A549 treated with Mapracorat at 1 μM for 4 hours (cell line): Measurements from ENCODE around the gene ASB5. TPM values are rescaled to one million over a fixed set of nuclear protein-coding genes. Genes with fewer than 3 reads are reported as not detected.

Experiments
- total RNA-seq: library from RNA; stranded (reverse); fragments of 200-300 nt; extraction: Qiagen RNA extraction; gene quantifications from 5 replicates; pipeline ENCODE4 v1.2.3, GENCODE V29; 2022

The ASB5 gene, protein sequence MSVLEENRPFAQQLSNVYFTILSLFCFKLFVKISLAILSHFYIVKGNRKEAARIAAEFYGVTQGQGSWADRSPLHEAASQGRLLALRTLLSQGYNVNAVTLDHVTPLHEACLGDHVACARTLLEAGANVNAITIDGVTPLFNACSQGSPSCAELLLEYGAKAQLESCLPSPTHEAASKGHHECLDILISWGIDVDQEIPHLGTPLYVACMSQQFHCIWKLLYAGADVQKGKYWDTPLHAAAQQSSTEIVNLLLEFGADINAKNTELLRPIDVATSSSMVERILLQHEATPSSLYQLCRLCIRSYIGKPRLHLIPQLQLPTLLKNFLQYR
- 0.13 to 0.23 TPM in 2 of 5 replicates, not detected in the others for total RNA-seq

GRCh38 chr4:176268963-176269362, at the start of gene ASB5:
Gene ASB5, minus strand, starts transcription at chr4:176269222. Its CDS starts 114 bp downstream, at chr4:176269108.

DNA sequence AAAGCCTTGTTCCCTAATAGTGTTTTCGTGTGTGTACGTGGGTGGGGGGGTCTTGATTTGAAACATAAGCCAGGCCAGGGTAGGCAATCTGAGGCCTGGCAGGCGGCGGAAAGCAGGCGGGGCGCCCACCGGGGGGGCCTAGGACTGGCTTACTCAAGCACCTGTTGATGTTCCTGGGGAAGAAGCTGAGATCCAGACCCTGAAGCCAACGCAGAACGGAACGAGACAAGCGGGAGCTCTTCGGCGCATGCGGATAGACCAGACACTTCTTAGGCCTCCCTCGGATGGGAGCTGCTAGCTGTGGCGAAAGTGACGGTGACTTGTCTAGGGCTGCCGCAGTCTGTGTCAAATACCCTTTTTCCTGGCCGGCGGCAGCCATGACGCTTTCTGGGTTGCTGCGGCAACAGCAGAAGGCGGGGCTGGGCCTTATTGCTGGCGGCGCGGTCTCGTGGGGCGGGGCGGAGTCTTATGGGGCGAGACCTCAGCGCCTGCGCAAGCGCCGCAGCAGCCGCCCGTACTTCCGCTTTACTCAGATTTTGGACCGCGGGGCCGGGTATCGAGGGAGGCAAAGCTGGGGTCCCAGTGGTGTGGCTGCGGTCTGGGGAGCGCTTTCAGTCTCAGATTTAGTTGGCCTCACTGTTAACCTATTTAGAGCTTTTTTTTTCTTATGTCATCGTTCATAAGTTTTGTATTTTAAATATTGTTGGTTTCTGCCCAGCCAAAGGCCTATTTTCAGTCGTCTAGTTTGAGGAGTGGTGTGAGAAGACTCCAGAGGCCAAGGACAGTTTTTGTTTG, 73.6 kb downstream of the ASB5 start, which contains the start of gene SPATA4:
Gene SPATA4, minus strand, starts transcription at position 402 of the 795 bp plus-strand sequence. Its CDS starts 23 bp downstream, at position 379.

Other genes starting within 250 kb of the ASB5 start
- gene WDR17, start 203.4 kb downstream of the ASB5 start, total RNA-seq: 1.3 to 3.3 TPM (median 1.9 TPM) in 5 replicates
- gene SPATA4, start 73.6 kb downstream of the ASB5 start, total RNA-seq: 0.12 to 0.31 TPM (median 0.27 TPM) in 5 replicates
- 28.4 to 39.1 TPM (median 36.3 TPM) in 5 replicates for gene SPCS3, start 50.7 kb upstream of the ASB5 start, total RNA-seq